Sciatic nerve (tissue), 2 donors: ENCODE measurements around the gene VENTX. TPM values are rescaled to one million over a fixed set of nuclear protein-coding genes. Genes with fewer than 3 reads are reported as not detected.

Experiments used
- ATAC-seq: fragments of 200-7000 bp; cut with Tn5 transposase; one replicate; pipeline ENCODE4 v1.9.1; 2020; ENCODE audit warnings: mild to moderate bottlenecking, moderate library complexity
- DNase-seq: peaks from one replicate; pipeline ENCODE4 v3.0.0-alpha.2; 2020; ENCODE audit warnings: low spot score
- intact Hi-C: fragments of 100-400 bp; cut with DNase I; formaldehyde crosslinking; loops from one replicate; pipeline ENCODE4 v1.14.2; 2022
- total RNA-seq: library from RNA; stranded (reverse); fragmentation: NEBNext Ultra II Directional; extraction: Animal tissue kit (Norgen Biotek cat#: 25700); gene quantifications from one replicate; pipeline ENCODE4 v1.2.1, GENCODE V29; 2021
- donor health status: DM: no; HTN: no; CAD: no.
- donor health status: DM: no; HTN: no; CAD: no.

The VENTX gene
- total RNA-seq, 1 donor from 2014 or later = 3.0 TPM

GRCh38 chr10:133201151-133201947 lies 36.3 kb upstream of the VENTX start:
- ATAC-seq (no peak), DNase-seq (no peak)
- intact Hi-C loops = no loop called here

DNA sequence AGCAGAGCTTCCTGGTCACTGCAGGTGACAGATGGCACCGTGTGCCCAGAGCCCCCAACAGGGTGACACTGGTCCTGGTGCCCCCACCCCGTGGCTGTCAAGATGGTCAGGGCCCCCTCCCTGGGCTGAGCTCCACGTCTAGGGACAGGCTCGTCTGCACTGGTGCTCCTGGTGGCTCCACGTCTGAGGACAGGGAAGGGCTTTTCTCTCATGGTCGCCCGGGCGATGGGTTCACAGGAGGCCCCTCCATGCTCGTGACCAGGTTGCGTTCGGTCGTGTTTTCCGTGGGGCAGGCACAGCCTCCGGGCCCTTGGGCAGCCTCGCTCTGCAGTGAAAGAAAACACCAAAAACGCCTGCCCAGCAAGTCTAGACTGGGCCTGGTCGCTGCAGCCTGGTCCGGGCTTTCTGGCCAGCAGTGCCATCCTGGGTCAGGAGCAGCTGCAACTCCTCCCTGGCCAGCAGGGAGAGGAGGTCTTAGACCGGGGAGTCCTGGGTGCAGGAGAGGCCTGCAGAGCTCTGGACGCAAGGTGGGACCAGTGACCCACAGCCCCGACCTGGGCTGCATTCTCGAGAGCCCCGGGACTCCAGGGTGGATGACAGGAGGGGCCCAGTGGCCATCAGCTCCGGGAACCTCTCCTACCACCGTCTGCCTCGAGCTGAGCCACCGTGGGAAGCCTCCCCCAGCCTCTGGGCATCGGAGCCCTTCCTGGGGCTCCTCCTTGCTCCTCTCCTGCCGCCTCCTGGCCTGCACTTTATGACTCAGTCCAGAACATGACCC lies 35.5 kb upstream of the VENTX start:
- intact Hi-C loops = no loop called here
- no peak for ATAC-seq
- DNase-seq = no peak

- intact Hi-C loops = no loop called here
- ATAC-seq = no peak
- no peak for DNase-seq
Observed at GRCh38 chr10:133202778-133203651, 34.6 kb upstream of the VENTX start.

DNA sequence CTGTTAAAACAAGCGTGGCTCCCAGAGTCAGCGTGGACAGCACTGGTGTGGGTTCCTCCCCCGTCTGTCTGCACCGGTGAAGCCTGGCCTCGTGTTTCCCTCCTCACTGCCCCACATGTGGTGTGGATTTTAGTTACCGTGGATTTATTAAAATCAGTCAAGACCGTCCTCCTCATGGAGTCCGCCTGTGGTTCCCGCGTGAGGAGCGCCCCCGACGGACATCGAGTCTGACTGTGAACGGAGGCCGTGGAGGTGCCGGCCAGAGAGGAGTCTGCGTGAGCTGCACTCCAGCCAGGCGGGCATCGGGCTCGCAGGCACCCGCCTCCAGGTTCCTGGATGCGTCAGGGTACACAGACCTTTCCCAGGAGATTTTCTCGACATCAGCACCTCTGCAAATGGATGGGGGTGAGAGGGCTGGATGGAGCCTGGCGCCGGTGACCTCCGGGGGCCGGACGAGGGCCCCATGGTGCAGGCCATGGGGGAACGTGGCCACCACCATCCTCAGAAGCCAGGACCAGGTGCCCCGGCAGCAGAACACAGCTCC lies 33.9 kb upstream of the VENTX start:
- intact Hi-C loops = no loop called here
- DNase-seq = no peak
- no peak for ATAC-seq

DNA sequence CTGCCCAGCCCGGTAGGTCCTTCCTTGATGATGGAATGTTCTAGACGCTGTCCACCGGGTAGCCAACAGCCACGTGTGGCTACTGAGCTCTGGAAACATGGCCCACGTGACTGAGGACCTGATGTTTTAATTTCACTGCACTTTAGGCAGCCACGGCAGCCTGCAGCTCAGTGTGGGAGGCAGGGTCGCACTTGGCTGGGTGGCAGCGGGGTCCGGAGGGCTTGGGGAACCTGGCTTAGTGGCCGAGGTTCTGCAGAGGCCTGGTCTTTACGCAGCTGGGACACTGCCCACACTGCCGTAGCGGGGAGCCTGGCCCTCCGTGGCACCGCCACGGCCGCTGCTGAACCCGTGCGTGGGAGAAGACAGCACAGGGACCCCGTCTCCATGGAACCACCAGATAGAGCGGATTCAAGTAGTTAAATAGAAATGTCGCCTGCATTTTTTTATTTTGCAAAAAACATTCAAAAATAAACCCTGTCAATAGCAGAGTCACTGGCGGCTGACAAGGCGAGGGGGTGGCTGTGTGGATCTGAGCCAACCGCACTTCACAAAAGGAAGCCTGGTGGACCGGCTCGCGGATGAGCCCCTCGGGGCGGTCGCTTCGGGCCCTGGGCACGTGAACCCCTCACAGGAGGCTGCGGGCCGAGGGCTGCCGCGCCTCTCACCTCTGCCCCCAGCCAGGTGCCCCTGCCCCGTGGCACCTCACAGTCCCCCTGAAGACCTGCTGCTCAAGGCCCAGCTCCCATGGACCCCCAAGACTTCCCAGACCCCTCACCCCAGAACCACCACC lies 33.2 kb upstream of the VENTX start:
- DNase-seq (no peak), ATAC-seq (no peak)
- intact Hi-C loops = no loop called here

- intact Hi-C loops = no loop called here
- ATAC-seq (no peak), DNase-seq (no peak)
Observed at GRCh38 chr10:133205146-133205545, 32.5 kb upstream of the VENTX start.

DNA sequence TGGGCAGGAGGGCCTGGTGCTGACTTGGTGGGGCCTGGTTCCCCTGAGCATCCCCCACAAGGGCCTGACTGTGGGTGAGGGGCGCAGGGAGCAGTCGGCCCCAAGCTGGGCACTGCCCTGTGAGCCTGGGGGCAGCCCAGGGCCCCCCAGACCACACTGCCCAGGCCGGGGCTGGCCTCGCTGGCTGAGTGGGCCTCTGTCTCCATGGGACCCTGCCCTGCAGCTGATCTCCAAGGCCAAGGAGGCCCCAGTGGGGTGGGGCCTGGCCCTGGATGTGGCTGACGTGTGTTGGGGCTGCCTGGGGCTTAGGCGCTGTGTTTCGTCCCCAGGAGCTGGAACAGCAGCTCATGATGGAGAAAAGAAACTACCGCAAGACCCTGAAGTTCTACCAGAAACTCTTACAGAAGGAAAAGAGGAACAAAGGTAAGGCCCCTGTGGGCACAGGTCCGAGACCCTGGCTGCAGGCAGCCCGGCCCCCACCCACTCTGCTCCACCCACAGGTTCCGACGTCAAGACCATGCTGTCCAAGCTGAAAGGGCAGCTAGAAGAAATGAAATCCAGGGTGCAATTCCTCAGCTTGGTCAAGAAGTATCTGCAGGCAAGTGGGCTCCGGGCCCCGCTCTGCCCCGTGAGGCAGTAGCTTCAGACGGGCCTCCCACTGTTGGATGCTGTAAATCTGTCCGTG lies 31.2 kb upstream of the VENTX start:
- DNase-seq (no peak), ATAC-seq (no peak)
- intact Hi-C loops = no loop called here

GRCh38 chr10:133207041-133207600 lies 30.5 kb upstream of the VENTX start:
- DNase-seq (no peak), ATAC-seq (no peak)
- intact Hi-C loops = no loop called here

DNA sequence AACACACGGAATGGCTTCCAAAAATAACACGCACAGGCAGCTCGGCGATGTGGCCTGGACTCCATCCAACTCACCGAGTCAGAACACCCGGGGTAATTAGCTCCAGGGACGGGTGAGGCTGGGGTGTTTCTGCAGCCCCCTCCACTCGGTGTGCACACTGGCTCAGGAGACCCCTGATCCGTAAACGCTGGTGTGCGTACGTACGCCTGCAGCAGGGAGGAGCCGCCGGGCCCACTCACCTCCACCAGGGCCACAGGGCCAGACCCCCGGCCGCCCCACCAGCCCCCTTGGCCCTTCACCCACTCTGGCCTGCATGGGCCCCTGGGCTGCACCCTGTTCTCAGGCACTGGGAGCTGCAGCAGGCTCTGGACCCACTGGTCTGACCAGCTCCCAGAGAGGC lies 30.0 kb upstream of the VENTX start:
- intact Hi-C loops = no loop called here
- ATAC-seq = no peak
- DNase-seq = no peak

- DNase-seq = no peak
- intact Hi-C loops = no loop called here
- no peak for ATAC-seq
Observed at GRCh38 chr10:133208466-133208865, 29.2 kb upstream of the VENTX start.

- DNase-seq (no peak), ATAC-seq (no peak)
- intact Hi-C loops = no loop called here
Observed at GRCh38 chr10:133209117-133209516, 28.5 kb upstream of the VENTX start.

GRCh38 chr10:133209641-133210040 lies 28.0 kb upstream of the VENTX start:
- DNase-seq (no peak), ATAC-seq (no peak)
- intact Hi-C loops = no loop called here

GRCh38 chr10:133210398-133211140 lies 27.1 kb upstream of the VENTX start:
- intact Hi-C loops = no loop called here
- ATAC-seq = no peak
- no peak for DNase-seq

- intact Hi-C loops = no loop called here
- no peak for ATAC-seq
- no peak for DNase-seq
Observed at GRCh38 chr10:133211141-133211830, 26.4 kb upstream of the VENTX start.

- ATAC-seq = no peak
- no peak for DNase-seq
- intact Hi-C loops = no loop called here
Observed at GRCh38 chr10:133211959-133212852, 25.4 kb upstream of the VENTX start.
